ENCODE results near the gene PCP4. TPM values are rescaled to one million over a fixed set of nuclear protein-coding genes. Genes with fewer than 3 reads are reported as not detected.

The PCP4 gene
- polyA plus RNA-seq, 2 of the 4 experiments (the other 2 are of a cell fraction), result not detected

DNA sequence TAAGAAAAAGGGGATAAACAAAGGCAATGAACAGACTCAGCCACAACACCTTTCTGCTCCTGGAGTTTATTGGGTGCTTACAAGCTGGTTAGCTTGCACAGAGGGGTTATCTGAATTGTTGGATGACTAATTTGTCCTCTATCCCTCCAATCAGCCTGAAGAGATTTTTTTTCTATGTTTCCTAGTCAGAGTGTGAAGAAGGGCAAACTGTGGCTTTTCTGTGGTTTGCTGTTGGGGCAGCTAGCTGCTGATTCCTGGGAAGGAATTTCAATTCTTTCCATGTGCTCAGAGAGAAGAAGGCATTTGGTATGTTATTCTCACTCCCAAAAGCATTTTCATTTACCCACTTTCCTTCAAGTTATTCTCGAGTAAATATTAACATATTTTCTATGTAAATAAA lies 48.6 kb downstream of the PCP4 start:
- FAIRE-seq, result no peak
- no peak for DNase-seq (ENCODE audit: low read depth in 1 of 2, low spot score in 1 of 2)
- no peak for TF ChIP-seq ZC3H11A (IDR thresholded peaks at IDR 0.05)
- TF ChIP-seq RCOR1 (IDR thresholded peaks at IDR 0.05; ENCODE audit: low read depth, low read length), result no peak
- no peak for TF ChIP-seq FOXS1 (CRISPR knock-in tag; IDR thresholded peaks at IDR 0.05)
- TF ChIP-seq EHMT2 (IDR thresholded peaks at IDR 0.05; ENCODE audit: low read depth), result no peak
- TF ChIP-seq CHD4 (IDR thresholded peaks at IDR 0.05; ENCODE audit: borderline replicate concordance), result no peak
- no peak for TF ChIP-seq PBX3 (IDR thresholded peaks at IDR 0.05)
- TF ChIP-seq ZSCAN20 (CRISPR knock-in tag; IDR thresholded peaks at IDR 0.05), result no peak
- no peak for TF ChIP-seq HEYL (CRISPR knock-in tag; IDR thresholded peaks at IDR 0.05)
- Histone ChIP-seq H3K4me2 (no peak overlapping the region), H3K9me3 (no peaks in the 10 kb centered on the region), H3K4me3 (no peak overlapping the region), H3K4me1 (no peaks in the 10 kb centered on the region), H3K27ac (no peak overlapping the region)
- 9% methylated on average over 1 of the region's 1 CpG for WGBS (ENCODE audit: missing lambda C conversion rate)
- CTCF ChIA-PET, result no interaction called here
- POLR2A ChIA-PET, result no interaction called here
- ATAC-seq, result no peak

- POLR2A ChIA-PET, result no interaction called here
- Histone ChIP-seq H3K4me2 (no peak overlapping the region), H3K27ac (no peak overlapping the region), H3K9me3 (no peaks in the 10 kb centered on the region), H3K4me1 (no peaks in the 10 kb centered on the region), H3K4me3 (no peak overlapping the region)
- TF ChIP-seq NFE2L2 (conservative IDR thresholded peaks at IDR 0.05; ENCODE audit: low read length) (no peak), FOXS1 (CRISPR knock-in tag; IDR thresholded peaks at IDR 0.05) (no peak), CBX2 (IDR thresholded peaks at IDR 0.05; ENCODE audit: borderline replicate concordance, low read depth) (no peak), ZC3H11A (IDR thresholded peaks at IDR 0.05) (no peak), PHF8 (IDR thresholded peaks at IDR 0.05; ENCODE audit: borderline replicate concordance, low read depth) (no peak), ZSCAN20 (CRISPR knock-in tag; IDR thresholded peaks at IDR 0.05) (no peak)
- TF ChIP-seq, protein P1, sequence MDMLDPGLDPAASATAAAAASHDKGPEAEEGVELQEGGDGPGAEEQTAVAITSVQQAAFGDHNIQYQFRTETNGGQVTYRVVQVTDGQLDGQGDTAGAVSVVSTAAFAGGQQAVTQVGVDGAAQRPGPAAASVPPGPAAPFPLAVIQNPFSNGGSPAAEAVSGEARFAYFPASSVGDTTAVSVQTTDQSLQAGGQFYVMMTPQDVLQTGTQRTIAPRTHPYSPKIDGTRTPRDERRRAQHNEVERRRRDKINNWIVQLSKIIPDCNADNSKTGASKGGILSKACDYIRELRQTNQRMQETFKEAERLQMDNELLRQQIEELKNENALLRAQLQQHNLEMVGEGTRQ (IDR thresholded peaks at IDR 0.05), result no peak
- DNase-seq (ENCODE audit: low read depth in 1 of 2, low spot score in 1 of 2) (no peak), ATAC-seq (no peak), FAIRE-seq (no peak)
- CTCF ChIA-PET, result interaction anchor here (0.5 kb wide), 1 partner anchor 99 kb away, joined by 3 read pairs; no protein-coding TSS in a partner anchor
- 8% methylated on average over 4 of the region's 4 CpGs for WGBS (ENCODE audit: missing lambda C conversion rate)
Measured at GRCh38 chr21:39918558-39918957, 51.3 kb downstream of the PCP4 start.

- DNase-seq (ENCODE audit: low read depth in 1 of 2, low spot score in 1 of 2), result no peak
- no peak for FAIRE-seq
- TF ChIP-seq HMGXB4 (CRISPR knock-in tag; IDR thresholded peaks at IDR 0.05; ENCODE audit: borderline replicate concordance) (no peak), HDAC2 (IDR thresholded peaks at IDR 0.05) (no peak), CEBPB (IDR thresholded peaks at IDR 0.05) (no peak), RARB (CRISPR knock-in tag; IDR thresholded peaks at IDR 0.05) (no peak), REST (IDR thresholded peaks at IDR 0.05) (no peak), EP300 (IDR thresholded peaks at IDR 0.05) (no peak), MAZ (IDR thresholded peaks at IDR 0.05; ENCODE audit: borderline replicate concordance, low read depth, low read length) (no peak), FOSL2 (IDR thresholded peaks at IDR 0.05) (no peak), FOSL2 (CRISPR knock-in tag; IDR thresholded peaks at IDR 0.05) (no peak), JUN (IDR thresholded peaks at IDR 0.05) (no peak), EHMT2 (IDR thresholded peaks at IDR 0.05; ENCODE audit: low read depth) (no peak), HEYL (CRISPR knock-in tag; IDR thresholded peaks at IDR 0.05) (no peak), FOXS1 (CRISPR knock-in tag; IDR thresholded peaks at IDR 0.05) (no peak), ZFP36 (IDR thresholded peaks at IDR 0.05; ENCODE audit: borderline replicate concordance, partially characterized antibody) (no peak)
- Histone ChIP-seq H3K4me1 (no peaks in the 10 kb centered on the region), H3K9me3 (no peaks in the 10 kb centered on the region), H3K4me3 (no peak overlapping the region), H3K4me2 (no peak overlapping the region), H3K27ac (no peak overlapping the region)
- ChIA-PET CTCF (interaction anchor here (0.6 to 1.0 kb wide), 2 partner anchors 23 to 463 kb away, joined by 3 to 4 read pairs; no protein-coding TSS in a partner anchor), POLR2A (no interaction called here)
- 14% methylated on average over 8 of the region's 10 CpGs for WGBS (ENCODE audit: missing lambda C conversion rate)
- no peak for ATAC-seq
Measured at GRCh38 chr21:39923476-39923875, 56.2 kb downstream of the PCP4 start.

Data from A549 (cell line).